H1 (cell line): Measurements from ENCODE around the gene TEX26. TPM values are rescaled to one million over a fixed set of nuclear protein-coding genes. Genes with fewer than 3 reads are reported as not detected.

ENCODE experiments used
- CTCF ChIA-PET: fragments of 300-600 bp; sonication (Branson Sonifier 250); formaldehyde crosslinking; loops from one replicate; lab custom pipeline; 2021; ENCODE audit not compliant: partially characterized antibody; lab: Charles Lee
- POLR2A ChIA-PET: fragments of 300-600 bp; sonication (Branson Sonifier 250); formaldehyde crosslinking; loops from one replicate; lab custom pipeline; 2021; ENCODE audit warnings: inconsistent platforms; ENCODE audit not compliant: partially characterized antibody; lab: Charles Lee
- DNase-seq, 2 experiments: peaks; one replicate each; pipeline versions ENCODE4 v3.0.0 to v3.0.0-alpha.2; 2010 to 2022; ENCODE audit warnings: low spot score in 2 of 2, low read depth in 1 of 2, mixed read lengths in 1 of 2
- FAIRE-seq: peaks from 2 replicates; lab custom pipeline; 2011; peaks lifted over from hg19 to GRCh38; lab: Jason Lieb, UNC
- H2AFZ ChIP-seq: 2 replicates; pipeline ENCODE4 v1.8.1; 2012; ENCODE audit warnings: low read length, inconsistent platforms
- H2AK5ac ChIP-seq: 2 replicates; pipeline ENCODE4 v1.6.1; 2013; ENCODE audit warnings: low read depth, low read length
- H2BK120ac ChIP-seq: replicated peaks from 2 replicates; pipeline ENCODE3; 2013; ENCODE audit warnings: low read depth, low read length, inconsistent platforms
- H2BK12ac ChIP-seq: 2 replicates; pipeline ENCODE4 v1.6.1; 2013; ENCODE audit warnings: low read depth, low read length
- H2BK15ac ChIP-seq: 2 replicates; pipeline ENCODE4 v1.6.1; 2013; ENCODE audit warnings: low read length
- H2BK20ac ChIP-seq: 2 replicates; pipeline ENCODE4 v1.6.1; 2013; ENCODE audit warnings: low read length
- H2BK5ac ChIP-seq: 2 replicates; pipeline ENCODE4 v1.6.1; 2013; ENCODE audit warnings: low read depth, low read length
- H3K14ac ChIP-seq: 2 replicates; pipeline ENCODE4 v1.6.1; 2013; ENCODE audit warnings: inconsistent platforms; ENCODE audit not compliant: insufficient read length
- H3K18ac ChIP-seq: 2 replicates; pipeline ENCODE4 v1.6.1; 2013; ENCODE audit warnings: low read length; ENCODE audit errors: extremely low read depth
- H3K23ac ChIP-seq: 2 replicates; pipeline ENCODE4 v1.6.1; 2013; ENCODE audit warnings: inconsistent platforms; ENCODE audit not compliant: insufficient read length
- H3K23me2 ChIP-seq: 2 replicates; pipeline ENCODE4 v1.6.1; 2013; ENCODE audit warnings: low read depth, low read length
- H3K27ac ChIP-seq: 2 replicates; pipeline ENCODE4 v1.6.1; 2011; ENCODE audit warnings: low read depth, low read length, inconsistent platforms
- H3K27me3 ChIP-seq, 4 experiments: replicated peaks in 1 of 4; 1 replicate in 1 of 4; 2 replicates in 3 of 4; pipeline versions ENCODE4 v1.6.1 to v1.8.1; 2011 to 2013; ENCODE audit warnings: low read length in 3 of 4, mild to moderate bottlenecking in 3 of 4, inconsistent platforms in 2 of 4, mixed read lengths in 2 of 4, moderate library complexity in 1 of 4; ENCODE audit not compliant: control insufficient read depth in 3 of 4, insufficient read depth in 3 of 4; ENCODE audit errors: extremely low read depth in 1 of 4
- H3K36me3 ChIP-seq, 4 experiments: 2 replicates each; pipeline versions ENCODE4 v1.6.1 to v1.8.1; 2011 to 2013; ENCODE audit warnings: mild to moderate bottlenecking in 4 of 4, low read length in 3 of 4, moderate library complexity in 2 of 4, control low read depth in 1 of 4, inconsistent platforms in 1 of 4; ENCODE audit not compliant: insufficient read depth in 4 of 4, control insufficient read depth in 2 of 4
- H3K4ac ChIP-seq: replicated peaks from 2 replicates; pipeline ENCODE3; 2013; ENCODE audit warnings: low read length, low read depth, mixed read lengths, inconsistent platforms; ENCODE audit not compliant: insufficient read length
- H3K4me1 ChIP-seq, 4 experiments: replicated peaks in 1 of 4; 1 replicate in 1 of 4; 2 replicates in 3 of 4; pipeline versions ENCODE4 v1.6.1 to v1.8.1; 2011 to 2013; ENCODE audit warnings: low read length in 3 of 4, inconsistent platforms in 2 of 4, mixed read lengths in 1 of 4; ENCODE audit not compliant: insufficient read depth in 4 of 4, control insufficient read depth in 3 of 4
- H3K4me2 ChIP-seq, 2 experiments: 2 replicates each; pipeline versions ENCODE4 v1.6.1 to v1.8.1; 2011 to 2013; ENCODE audit warnings: low read depth in 2 of 2, low read length in 2 of 2, control low read depth in 1 of 2, inconsistent platforms in 1 of 2, mild to moderate bottlenecking in 1 of 2; ENCODE audit not compliant: insufficient read depth in 1 of 2
- H3K4me3 ChIP-seq, 4 experiments: fragments of 200-600, 300-600 bp in 1 of 4; sonication (generic), shearing (Covaris generic), sonication (Bioruptor Twin) in 1 of 4; 2 replicates each; pipeline versions ENCODE4 v1.5.1 to v1.8.1; 2011 to 2016; ENCODE audit warnings: low read length in 4 of 4, low read depth in 3 of 4, control low read depth in 2 of 4, inconsistent platforms in 2 of 4, mild to moderate bottlenecking in 2 of 4, mixed read lengths in 1 of 4, moderate library complexity in 1 of 4; ENCODE audit not compliant: insufficient read depth in 2 of 4; ENCODE audit errors: extremely low read depth in 1 of 4
- H3K56ac ChIP-seq: replicated peaks from 2 replicates; pipeline ENCODE3; 2013; ENCODE audit warnings: low read depth, mild to moderate bottlenecking, mixed read lengths, low read length, inconsistent platforms; ENCODE audit not compliant: insufficient read length
- H3K79me1 ChIP-seq: 2 replicates; pipeline ENCODE4 v1.6.1; 2013; ENCODE audit warnings: low read depth, low read length, control low read depth
- H3K79me2 ChIP-seq, 2 experiments: 2 replicates each; pipeline versions ENCODE4 v1.6.1 to v1.8.1; 2012 to 2013; ENCODE audit warnings: low read length in 2 of 2, mild to moderate bottlenecking in 2 of 2, inconsistent platforms in 1 of 2; ENCODE audit not compliant: insufficient read depth in 2 of 2, control insufficient read depth in 1 of 2
- H3K9ac ChIP-seq, 4 experiments: replicated peaks in 1 of 4; 1 replicate in 1 of 4; 2 replicates in 3 of 4; pipeline versions ENCODE4 v1.6.1 to v1.8.1; 2011 to 2013; ENCODE audit warnings: low read depth in 3 of 4, low read length in 3 of 4, control low read depth in 2 of 4, mild to moderate bottlenecking in 2 of 4, moderate library complexity in 2 of 4, inconsistent platforms in 1 of 4; ENCODE audit errors: extremely low read depth in 1 of 4
- H3K9me3 ChIP-seq, 2 experiments: 2 replicates each; pipeline versions ENCODE4 v1.6.1 to v1.8.1; 2012 to 2013; ENCODE audit warnings: mild to moderate bottlenecking in 2 of 2, moderate library complexity in 2 of 2, control low read depth in 1 of 2, inconsistent platforms in 1 of 2, low read depth in 1 of 2, low read length in 1 of 2, mixed read lengths in 1 of 2; ENCODE audit not compliant: insufficient read depth in 2 of 2
- H4K20me1 ChIP-seq, 2 experiments: replicated peaks in 1 of 2; 2 replicates each; pipeline versions ENCODE3 to v1.8.1; 2011 to 2013; ENCODE audit warnings: inconsistent platforms in 2 of 2, low read length in 2 of 2, mild to moderate bottlenecking in 1 of 2; ENCODE audit not compliant: insufficient read depth in 2 of 2, control insufficient read depth in 1 of 2
- H4K5ac ChIP-seq: 2 replicates; pipeline ENCODE4 v1.6.1; 2013; ENCODE audit warnings: low read length, low read depth, mixed read lengths, inconsistent platforms; ENCODE audit not compliant: insufficient read length
- H4K8ac ChIP-seq: 2 replicates; pipeline ENCODE4 v1.8.0; 2013; ENCODE audit warnings: mild to moderate bottlenecking, moderate library complexity, low read length, inconsistent platforms; ENCODE audit not compliant: insufficient read depth; ENCODE audit errors: extremely low read depth
- H4K91ac ChIP-seq: replicated peaks from 2 replicates; pipeline ENCODE3; 2013; ENCODE audit warnings: low read length, mixed read lengths, inconsistent platforms; ENCODE audit not compliant: insufficient read length
- ATF2 ChIP-seq: IDR thresholded peaks from 2 replicates; pipeline ENCODE4 v1.6.1; 2012; ENCODE audit warnings: low read length, inconsistent platforms
- FOSL1 ChIP-seq: IDR thresholded peaks from 2 replicates; pipeline ENCODE4 v1.6.1; 2011; ENCODE audit warnings: mild to moderate bottlenecking, low read depth, low read length, moderate library complexity; ENCODE audit not compliant: insufficient read depth
- JUND ChIP-seq: IDR thresholded peaks from 2 replicates; pipeline ENCODE4 v1.6.1; 2011; ENCODE audit warnings: mild to moderate bottlenecking, improper control_type of control experiment, low read length
- RFX5 ChIP-seq: IDR thresholded peaks from 2 replicates; pipeline ENCODE4 v1.6.1; 2011; ENCODE audit warnings: low read depth, low read length, improper control_type of control experiment, borderline replicate concordance
- SP2 ChIP-seq: IDR thresholded peaks from 2 replicates; pipeline ENCODE4 v1.6.1; 2012; ENCODE audit warnings: mild to moderate bottlenecking, low read length, inconsistent platforms
- TCF12 ChIP-seq: IDR thresholded peaks from 2 replicates; pipeline ENCODE4 v1.6.1; 2011; ENCODE audit warnings: low read depth, mild to moderate bottlenecking, low read length
- ZNF274 ChIP-seq: IDR thresholded peaks from 2 replicates; pipeline ENCODE4 v1.7.0; 2012; ENCODE audit warnings: low read length, borderline replicate concordance; ENCODE audit errors: extremely low read depth
- WGBS, 2 experiments: shearing (Covaris generic) in 1 of 2; methylation state at CpG; one replicate each; pipeline versions ENCODE4 v1.1.6 to v1.1.7; 2013 to 2015; ENCODE audit warnings: low lambda C conversion rate in 2 of 2, mixed read lengths in 2 of 2, inconsistent platforms in 1 of 2, low coverage in 1 of 2, missing lambda C conversion rate in 1 of 2; ENCODE audit not compliant: insufficient replicate concordance in 2 of 2, insufficient coverage in 1 of 2, insufficient read length in 1 of 2; ENCODE audit errors: extremely low coverage in 1 of 2, missing lambda C conversion rate in 1 of 2; 5-methylcytosine and 5-hydroxymethylcytosine counted together
- polyA plus RNA-seq, 7 experiments: library from polyadenylated mRNA; depleted of rRNA in 3 of 7; stranded (reverse) in 5 of 7; unstranded in 2 of 7; fragments of >200 nt in 5 of 7; fragments of 200-250 nt in 2 of 7; gene quantifications; 1 replicate in 5 of 7; 2 replicates in 1 of 7; 4 replicates in 1 of 7; pipeline versions ENCODE4 v1.2.1 to v1.2.3, GENCODE V29; 2011 to 2013; ENCODE audit warnings: missing spikeins in 2 of 7, mixed read lengths in 2 of 7
- total RNA-seq: library from RNA; stranded (reverse); fragmentation: NEBNext Ultra II Directional; extraction: Animal tissue kit (Norgen Biotek cat#: 25700); gene quantifications from 2 replicates; pipeline ENCODE4 v1.2.1, GENCODE V29; 2021

Gene TEX26
- total and polyA plus RNA-seq, 2 of the 8 experiments (the other 6 are each of a cell fraction or from before 2014, with no cell fraction given), result not detected

- H3K4me2 ChIP-seq, result no peak overlapping the region
- no peaks in the 10 kb centered on the region for H3K23me2 ChIP-seq
- H3K79me2 ChIP-seq, result no peaks in the 10 kb centered on the region
- no peak for DNase-seq
- no peak overlapping the region for H2BK15ac ChIP-seq
- no peak overlapping the region for H2BK20ac ChIP-seq
- H3K14ac ChIP-seq, result no peak overlapping the region
- no peaks in the 10 kb centered on the region for H3K79me1 ChIP-seq
- no peaks in the 10 kb centered on the region for H4K20me1 ChIP-seq
- no peak overlapping the region for H3K23ac ChIP-seq
- H3K4me3 ChIP-seq, result no peak overlapping the region
- no peak overlapping the region for H3K18ac ChIP-seq
- no peak for FAIRE-seq
- H2BK120ac ChIP-seq, result no peak overlapping the region
- no peak overlapping the region for H2BK5ac ChIP-seq
- ChIA-PET POLR2A (no interaction called here), CTCF (interaction anchor here (0.5 kb wide), 1 partner anchor 21 kb away, joined by 3 read pairs; no protein-coding TSS in a partner anchor)
- 84% methylated on average over 5 of the region's 5 CpGs; no CpG with 5 or more reads in 1 of the 2 experiments for WGBS, 2 experiments
- no peak overlapping the region for H4K5ac ChIP-seq
- no peak overlapping the region for H2AK5ac ChIP-seq
- no peak overlapping the region for H3K9ac ChIP-seq
- TF ChIP-seq ATF2, result no peak
- TF ChIP-seq FOSL1, result no peak
- TF ChIP-seq ZNF274, result no peak
- TF ChIP-seq TCF12, result no peak
- no peak for TF ChIP-seq JUND
- TF ChIP-seq RFX5, result no peak
- TF ChIP-seq SP2, result no peak
- H4K8ac ChIP-seq, result no peak overlapping the region
- no peaks in the 10 kb centered on the region for H3K36me3 ChIP-seq
- no peaks in the 10 kb centered on the region for H3K4me1 ChIP-seq
- H3K27me3 ChIP-seq, result no peaks in the 10 kb centered on the region
- H3K27ac ChIP-seq, result no peak overlapping the region
- no peak overlapping the region for H2AFZ ChIP-seq
- H3K56ac ChIP-seq, result no peak overlapping the region
- no peak overlapping the region for H3K4ac ChIP-seq
- H4K91ac ChIP-seq, result no peak overlapping the region
- H2BK12ac ChIP-seq, result no peak overlapping the region
- H3K9me3 ChIP-seq, result 0 out of 4 replicates have a peak, but pooled peaks cover 0 to 4% of the 10 kb centered on the region in 2 experiments
Observed at GRCh38 chr13:30957258-30957943, 24.9 kb downstream of the TEX26 start.
